ENCODE data around the gene SHTN1.

Gene SHTN1

GRCh38 chr10:116918583-116918982, 86.4 kb downstream of the SHTN1 start:
- H4K20me1 ChIP-seq (ENCODE audit: control insufficient read depth, insufficient read depth, low read depth, low read length), result no peaks in the 10 kb centered on the region
- H3K9me3 ChIP-seq (ENCODE audit: control insufficient read depth, insufficient read depth, low read length), result no peaks in the 10 kb centered on the region
- H3K36me3 ChIP-seq (ENCODE audit: control insufficient read depth, low read length), result no peaks in the 10 kb centered on the region
- no peaks in the 10 kb centered on the region for H3K9me2 ChIP-seq (replicated peaks; ENCODE audit: control insufficient read depth, low read length)
- no peak overlapping the region for H3K4me2 ChIP-seq (ENCODE audit: low read length)
- H3K4me3 ChIP-seq (ENCODE audit: low read length), result no peak overlapping the region
- no peaks in the 10 kb centered on the region for H3K27me3 ChIP-seq (ENCODE audit: control insufficient read depth, low read length)
- no peaks in the 10 kb centered on the region for H3F3A ChIP-seq (ENCODE audit: control insufficient read depth, insufficient read depth)
- no peaks in the 10 kb centered on the region for H3K4me1 ChIP-seq (ENCODE audit: control insufficient read depth, low read length)
- no peak for TF ChIP-seq EZH2phosphoT487 (IDR thresholded peaks at IDR 0.05; ENCODE audit: borderline replicate concordance, low read length)
- no peak for TF ChIP-seq CTCF (IDR thresholded peaks at IDR 0.05; ENCODE audit: low read depth, low read length, poor library complexity, severe bottlenecking)
- no peak overlapping the region for H3K27ac ChIP-seq (ENCODE audit: low read depth, low read length)
- no peaks in the 10 kb centered on the region for H3K79me2 ChIP-seq (ENCODE audit: control insufficient read depth, low read length)

GRCh38 chr10:116917481-116917880, 87.5 kb downstream of the SHTN1 start:
- Histone ChIP-seq H4K20me1 (ENCODE audit: control insufficient read depth, insufficient read depth, low read depth, low read length) (no peaks in the 10 kb centered on the region), H3K9me3 (ENCODE audit: control insufficient read depth, insufficient read depth, low read length) (no peaks in the 10 kb centered on the region), H3K27ac (ENCODE audit: low read depth, low read length) (no peak overlapping the region), H3K27me3 (ENCODE audit: control insufficient read depth, low read length) (no peaks in the 10 kb centered on the region), H3K4me2 (ENCODE audit: low read length) (no peak overlapping the region), H3F3A (ENCODE audit: control insufficient read depth, insufficient read depth) (no peaks in the 10 kb centered on the region), H3K4me3 (ENCODE audit: low read length) (no peak overlapping the region), H3K4me1 (ENCODE audit: control insufficient read depth, low read length) (no peaks in the 10 kb centered on the region), H3K36me3 (ENCODE audit: control insufficient read depth, low read length) (no peaks in the 10 kb centered on the region), H3K9me2 (replicated peaks; ENCODE audit: control insufficient read depth, low read length) (no peaks in the 10 kb centered on the region), H3K79me2 (ENCODE audit: control insufficient read depth, low read length) (no peaks in the 10 kb centered on the region)
- TF ChIP-seq EZH2phosphoT487 (IDR thresholded peaks at IDR 0.05; ENCODE audit: borderline replicate concordance, low read length) (no peak), CTCF (IDR thresholded peaks at IDR 0.05; ENCODE audit: low read depth, low read length, poor library complexity, severe bottlenecking) (no peak)

GRCh38 chr10:116915340-116915739, 89.6 kb downstream of the SHTN1 start:
- Histone ChIP-seq H3K27me3 (ENCODE audit: control insufficient read depth, low read length) (no peaks in the 10 kb centered on the region), H3K4me3 (ENCODE audit: low read length) (no peak overlapping the region), H3K27ac (ENCODE audit: low read depth, low read length) (no peak overlapping the region), H4K20me1 (ENCODE audit: control insufficient read depth, insufficient read depth, low read depth, low read length) (no peaks in the 10 kb centered on the region), H3K36me3 (ENCODE audit: control insufficient read depth, low read length) (no peaks in the 10 kb centered on the region), H3K4me2 (ENCODE audit: low read length) (no peak overlapping the region), H3K9me2 (replicated peaks; ENCODE audit: control insufficient read depth, low read length) (no peaks in the 10 kb centered on the region), H3F3A (ENCODE audit: control insufficient read depth, insufficient read depth) (no peaks in the 10 kb centered on the region), H3K4me1 (ENCODE audit: control insufficient read depth, low read length) (no peaks in the 10 kb centered on the region), H3K9me3 (ENCODE audit: control insufficient read depth, insufficient read depth, low read length) (no peaks in the 10 kb centered on the region), H3K79me2 (ENCODE audit: control insufficient read depth, low read length) (no peaks in the 10 kb centered on the region)
- TF ChIP-seq EZH2phosphoT487 (IDR thresholded peaks at IDR 0.05; ENCODE audit: borderline replicate concordance, low read length), result no peak
- no peak for TF ChIP-seq CTCF (IDR thresholded peaks at IDR 0.05; ENCODE audit: low read depth, low read length, poor library complexity, severe bottlenecking)

- Histone ChIP-seq H3K9me2 (replicated peaks; ENCODE audit: control insufficient read depth, low read length) (no peaks in the 10 kb centered on the region), H3F3A (ENCODE audit: control insufficient read depth, insufficient read depth) (no peaks in the 10 kb centered on the region), H3K4me3 (ENCODE audit: low read length) (no peak overlapping the region), H3K9me3 (ENCODE audit: control insufficient read depth, insufficient read depth, low read length) (no peaks in the 10 kb centered on the region), H3K4me1 (ENCODE audit: control insufficient read depth, low read length) (no peaks in the 10 kb centered on the region), H3K27me3 (ENCODE audit: control insufficient read depth, low read length) (no peaks in the 10 kb centered on the region), H3K27ac (ENCODE audit: low read depth, low read length) (no peak overlapping the region), H3K36me3 (ENCODE audit: control insufficient read depth, low read length) (no peaks in the 10 kb centered on the region), H3K79me2 (ENCODE audit: control insufficient read depth, low read length) (no peaks in the 10 kb centered on the region), H3K4me2 (ENCODE audit: low read length) (no peak overlapping the region), H4K20me1 (ENCODE audit: control insufficient read depth, insufficient read depth, low read depth, low read length) (no peaks in the 10 kb centered on the region)
- TF ChIP-seq CTCF (IDR thresholded peaks at IDR 0.05; ENCODE audit: low read depth, low read length, poor library complexity, severe bottlenecking), result no peak
- TF ChIP-seq EZH2phosphoT487 (IDR thresholded peaks at IDR 0.05; ENCODE audit: borderline replicate concordance, low read length), result no peak
Observed at GRCh38 chr10:116913695-116914094, 91.3 kb downstream of the SHTN1 start.

Measured in DOHH2 (cell line).